Natural killer cell (primary cell): ENCODE data around the gene STAT5B. TPM values are rescaled to one million over a fixed set of nuclear protein-coding genes. Genes with fewer than 3 reads are reported as not detected.

ENCODE experiments used
- ATAC-seq, 3 donors: fragments of 150-1000 bp in 2 of 3; fragments of 200-7000 bp in 1 of 3; cut with Tn5 transposase; 1 replicate in 1 of 3; 2 replicates in 2 of 3; pipeline ENCODE4 v1.10.0; 2021; ENCODE audit warnings: mild to moderate bottlenecking in 2 of 3, moderate library complexity in 2 of 3
- DNase-seq, 2 donors: peaks; one replicate each; pipeline versions ENCODE4 v3.0.0 to v3.0.0-alpha.2; 2013 to 2021; ENCODE audit warnings: mixed read lengths in 1 of 2
- H3K27ac ChIP-seq: one replicate; pipeline ENCODE4 v1.5.1; 2013; ENCODE audit warnings: mild to moderate bottlenecking, low read length
- H3K27me3 ChIP-seq: one replicate; pipeline ENCODE4 v1.6.1; 2013; ENCODE audit warnings: low read length; ENCODE audit not compliant: control insufficient read depth, insufficient read depth
- H3K36me3 ChIP-seq: one replicate; pipeline ENCODE4 v1.6.1; 2013; ENCODE audit warnings: low read length; ENCODE audit not compliant: control insufficient read depth, insufficient read depth
- H3K4me1 ChIP-seq: one replicate; pipeline ENCODE4 v1.6.1; 2013; ENCODE audit warnings: low read length; ENCODE audit not compliant: control insufficient read depth, insufficient read depth
- H3K4me3 ChIP-seq: one replicate; pipeline ENCODE4 v1.5.1; 2013; ENCODE audit warnings: low read length
- H3K9me3 ChIP-seq: one replicate; pipeline ENCODE4 v1.6.1; 2013; ENCODE audit warnings: low read length; ENCODE audit not compliant: control insufficient read depth, insufficient read depth
- H3K27ac Mint-ChIP-seq, 2 donors: one replicate each; pipeline ENCODE4 v1.8.0; 2022; ENCODE audit warnings: mild to moderate bottlenecking in 2 of 2, mixed read lengths in 2 of 2, moderate library complexity in 1 of 2
- H3K27me3 Mint-ChIP-seq, 2 donors: one replicate each; pipeline ENCODE4 v1.8.0; 2022; ENCODE audit warnings: low read depth in 2 of 2, mixed read lengths in 2 of 2
- H3K36me3 Mint-ChIP-seq: one replicate; pipeline ENCODE4 v1.8.0; 2022; ENCODE audit warnings: mixed read lengths
- H3K4me1 Mint-ChIP-seq, 2 donors: one replicate each; pipeline ENCODE4 v1.8.0; 2022; ENCODE audit warnings: mixed read lengths in 2 of 2
- H3K4me3 Mint-ChIP-seq: one replicate; pipeline ENCODE4 v1.8.0; 2022; ENCODE audit warnings: mild to moderate bottlenecking, moderate library complexity, mixed read lengths
- H3K9me3 Mint-ChIP-seq, 2 donors: one replicate each; pipeline ENCODE4 v1.8.0; 2022; ENCODE audit warnings: mixed read lengths in 2 of 2
- WGBS: methylation state at CpG from one replicate; pipeline ENCODE4 v1.1.7; 2013; ENCODE audit warnings: missing lambda C conversion rate; ENCODE audit not compliant: insufficient coverage; 5-methylcytosine and 5-hydroxymethylcytosine counted together
- intact Hi-C: fragments of 100-400 bp; cut with micrococcal nuclease; formaldehyde crosslinking; loops from one replicate; pipeline ENCODE4 v1.14.2; 2022
- total RNA-seq, 4 donors: library from RNA; stranded (reverse); fragments of 120-200 nt in 1 of 4; gene quantifications; one replicate each; pipeline versions ENCODE4 v1.2.3 to v1.2.4, GENCODE V29; 2013 to 2022
- TF ChIP-seq, protein P1 (sequence below): fragments of 200-600 bp; IDR thresholded peaks from one replicate; pipeline ENCODE4 v1.8.0; 2022; ENCODE audit warnings: antibody characterized with exemption

STAT5B gene
- total RNA-seq, 3 donors from 2014 or later (not counting 1 experiment from before 2014, with no cell fraction given): 79.9 to 112 (median 103) TPM

- H3K4me3 Mint-ChIP-seq: no peak overlapping the region
- H3K36me3 Mint-ChIP-seq: no peaks in the 10 kb centered on the region
- no peaks in the 10 kb centered on the region for H3K9me3 ChIP-seq
- H3K27me3 Mint-ChIP-seq: no peaks in the 10 kb centered on the region
- ATAC-seq (no peak), DNase-seq (no peak)
- TF ChIP-seq, protein P1, sequence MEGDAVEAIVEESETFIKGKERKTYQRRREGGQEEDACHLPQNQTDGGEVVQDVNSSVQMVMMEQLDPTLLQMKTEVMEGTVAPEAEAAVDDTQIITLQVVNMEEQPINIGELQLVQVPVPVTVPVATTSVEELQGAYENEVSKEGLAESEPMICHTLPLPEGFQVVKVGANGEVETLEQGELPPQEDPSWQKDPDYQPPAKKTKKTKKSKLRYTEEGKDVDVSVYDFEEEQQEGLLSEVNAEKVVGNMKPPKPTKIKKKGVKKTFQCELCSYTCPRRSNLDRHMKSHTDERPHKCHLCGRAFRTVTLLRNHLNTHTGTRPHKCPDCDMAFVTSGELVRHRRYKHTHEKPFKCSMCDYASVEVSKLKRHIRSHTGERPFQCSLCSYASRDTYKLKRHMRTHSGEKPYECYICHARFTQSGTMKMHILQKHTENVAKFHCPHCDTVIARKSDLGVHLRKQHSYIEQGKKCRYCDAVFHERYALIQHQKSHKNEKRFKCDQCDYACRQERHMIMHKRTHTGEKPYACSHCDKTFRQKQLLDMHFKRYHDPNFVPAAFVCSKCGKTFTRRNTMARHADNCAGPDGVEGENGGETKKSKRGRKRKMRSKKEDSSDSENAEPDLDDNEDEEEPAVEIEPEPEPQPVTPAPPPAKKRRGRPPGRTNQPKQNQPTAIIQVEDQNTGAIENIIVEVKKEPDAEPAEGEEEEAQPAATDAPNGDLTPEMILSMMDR: no peak
- no peaks in the 10 kb centered on the region for H3K27me3 ChIP-seq
- H3K9me3 Mint-ChIP-seq: no peaks in the 10 kb centered on the region
- no peaks in the 10 kb centered on the region for H3K36me3 ChIP-seq
- no peak overlapping the region for H3K4me3 ChIP-seq
- 96% methylated on average over 5 of the region's 6 CpGs for WGBS
- intact Hi-C loops: no loop called here
- peaks cover 3% of the 10 kb centered on the region for H3K4me1 ChIP-seq
- H3K27ac Mint-ChIP-seq: no peak overlapping the region
- H3K4me1 Mint-ChIP-seq: peaks cover 2 to 7% of the 10 kb centered on the region in 2 donors
- no peak overlapping the region for H3K27ac ChIP-seq
Measured at GRCh38 chr17:42260318-42260717, 15.9 kb downstream of the STAT5B start.

GRCh38 chr17:42255445-42255844, 20.7 kb downstream of the STAT5B start:
- no peak overlapping the region for H3K27ac ChIP-seq
- WGBS: 97% methylated on average over 8 of the region's 8 CpGs
- H3K36me3 ChIP-seq: no peaks in the 10 kb centered on the region
- H3K4me3 ChIP-seq: no peak overlapping the region
- H3K27me3 ChIP-seq: no peaks in the 10 kb centered on the region
- no peak for ATAC-seq
- no peaks in the 10 kb centered on the region for H3K36me3 Mint-ChIP-seq
- H3K27me3 Mint-ChIP-seq: no peaks in the 10 kb centered on the region
- peaks cover 1% of the 10 kb centered on the region for H3K4me1 ChIP-seq
- H3K9me3 Mint-ChIP-seq: no peaks in the 10 kb centered on the region
- no peaks in the 10 kb centered on the region for H3K9me3 ChIP-seq
- DNase-seq: no peak
- no peak overlapping the region for H3K4me3 Mint-ChIP-seq
- TF ChIP-seq, protein P1: no peak
- intact Hi-C loops: no loop called here
- H3K4me1 Mint-ChIP-seq: peaks cover 16 to 22% of the 10 kb centered on the region in 2 donors
- no peak overlapping the region for H3K27ac Mint-ChIP-seq

DNA sequence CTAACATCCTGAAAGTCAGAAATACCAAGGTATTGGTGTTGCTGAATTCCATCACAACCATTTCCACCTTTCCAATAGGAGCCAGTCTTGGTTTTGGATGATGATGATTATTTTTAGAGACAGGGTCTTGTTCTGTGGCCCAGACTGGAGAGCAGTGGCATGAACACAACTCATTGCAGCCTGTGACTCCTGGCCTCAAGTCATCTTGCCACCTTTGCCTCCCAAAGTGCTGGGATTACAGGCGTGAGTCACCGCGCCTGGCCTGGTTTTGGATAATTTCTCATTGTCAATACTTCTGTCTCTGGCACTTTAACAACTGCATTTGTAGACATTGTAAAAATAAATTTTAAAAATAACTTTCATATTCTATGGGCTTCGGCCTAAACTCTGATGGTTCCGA, 22.6 kb downstream of the STAT5B start:
- Histone ChIP-seq H3K9me3 (no peaks in the 10 kb centered on the region), H3K27me3 (no peaks in the 10 kb centered on the region), H3K27ac (no peak overlapping the region), H3K36me3 (no peaks in the 10 kb centered on the region), H3K4me1 (peaks cover 17% of the 10 kb centered on the region), H3K4me3 (no peak overlapping the region)
- intact Hi-C loops: no loop called here
- whole genome bisulfite sequencing: 100% methylated on average over 5 of the region's 5 CpGs
- TF ChIP-seq, protein P1: no peak
- Mint-ChIP-seq H3K9me3 (no peaks in the 10 kb centered on the region), H3K27ac (peak overlapping the region; percentile 66 to 100), H3K27me3 (no peaks in the 10 kb centered on the region), H3K36me3 (no peaks in the 10 kb centered on the region), H3K4me1 (peaks cover 30 to 36% of the 10 kb centered on the region in 2 donors), H3K4me3 (no peak overlapping the region)
- DNase-seq: peak in 1 of 2 donors; percentile 9
- ATAC-seq: no peak
